Upper lobe of right lung (tissue), 1 donor: Measurements from ENCODE around the gene PFKFB3. TPM values are rescaled to one million over a fixed set of nuclear protein-coding genes. Genes with fewer than 3 reads are reported as not detected.

Experiments used
- ATAC-seq: fragments of 200-7000 bp; cut with Tn5 transposase; one replicate; pipeline ENCODE4 v1.9.1; 2020; ENCODE audit warnings: mild to moderate bottlenecking, moderate library complexity
- DNase-seq: peaks from one replicate; pipeline ENCODE4 v3.0.0-alpha.2; 2020
- H3K27ac ChIP-seq: fragments of 200-600 bp; one replicate; pipeline ENCODE4 v1.8.0; 2022
- H3K27me3 ChIP-seq: fragments of 200-600 bp; one replicate; pipeline ENCODE4 v1.8.0; 2022; ENCODE audit warnings: mild to moderate bottlenecking
- H3K36me3 ChIP-seq: fragments of 200-600 bp; one replicate; pipeline ENCODE4 v1.8.0; 2022
- H3K4me1 ChIP-seq: fragments of 200-600 bp; one replicate; pipeline ENCODE4 v1.8.0; 2022
- H3K4me3 ChIP-seq: fragments of 200-600 bp; one replicate; pipeline ENCODE4 v1.8.0; 2022; ENCODE audit warnings: mild to moderate bottlenecking
- H3K9me3 ChIP-seq: fragments of 200-600 bp; one replicate; pipeline ENCODE4 v1.8.0; 2022
- CTCF ChIP-seq: fragments of 200-600 bp; IDR thresholded peaks from one replicate; pipeline ENCODE4 v1.8.0; 2022; ENCODE audit warnings: antibody characterized with exemption
- intact Hi-C: fragments of 100-400 bp; cut with DNase I; formaldehyde crosslinking; loops from one replicate; pipeline ENCODE4 v1.11.0; 2022
- total RNA-seq: library from RNA; stranded (reverse); fragmentation: NEBNext Ultra II Directional; extraction: Animal tissue kit (Norgen Biotek cat#: 25700); gene quantifications from one replicate; pipeline ENCODE4 v1.2.1, GENCODE V29; 2021
- donor health status: DM: no; HTN: yes; CAD: no; lungs with severe emphysema.

PFKFB3 gene
- total RNA-seq, 1 donor from 2014 or later: 77.2 TPM

DNA sequence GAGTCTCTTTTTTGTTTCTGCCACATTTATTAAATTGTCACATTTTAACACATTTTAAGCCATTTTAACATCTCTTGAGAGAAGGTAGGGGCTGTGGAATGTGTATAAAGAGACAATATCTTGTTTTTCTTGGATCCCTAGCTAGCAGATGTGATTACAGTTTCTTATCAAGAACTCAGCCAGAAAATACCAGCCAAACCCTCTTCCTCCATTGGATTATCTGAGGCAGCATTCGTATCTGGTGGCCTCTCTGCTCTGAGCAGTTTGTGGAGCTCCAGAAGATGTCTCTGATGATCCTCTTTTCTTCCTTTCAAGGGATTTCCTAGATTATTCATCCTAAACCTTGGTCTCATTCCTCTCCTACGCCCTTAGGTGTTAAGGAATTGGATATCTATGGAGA lies 35.3 kb upstream of the PFKFB3 start:
- no peak for DNase-seq
- no peak overlapping the region for H3K27ac ChIP-seq
- peaks cover 35% of the 10 kb centered on the region for H3K4me1 ChIP-seq

GRCh38 chr10:6168084-6168483 lies 34.6 kb upstream of the PFKFB3 start:
- Histone ChIP-seq H3K27ac (no peak overlapping the region), H3K9me3 (no peaks in the 10 kb centered on the region), H3K4me3 (no peak overlapping the region), H3K36me3 (peaks cover 8% of the 10 kb centered on the region), H3K4me1 (peaks cover 29% of the 10 kb centered on the region), H3K27me3 (no peaks in the 10 kb centered on the region)
- no peak for TF ChIP-seq CTCF
- DNase-seq: no peak
- intact Hi-C loops: no loop called here
- no peak for ATAC-seq

More for the DNA sequence above, 35.3 kb upstream of the PFKFB3 start:
- no peak for ATAC-seq
- H3K4me3 ChIP-seq: no peak overlapping the region
- H3K27me3 ChIP-seq: no peaks in the 10 kb centered on the region
- no peaks in the 10 kb centered on the region for H3K9me3 ChIP-seq
- no peak for TF ChIP-seq CTCF
- peaks cover 8% of the 10 kb centered on the region for H3K36me3 ChIP-seq
- intact Hi-C loops: no loop called here

DNA sequence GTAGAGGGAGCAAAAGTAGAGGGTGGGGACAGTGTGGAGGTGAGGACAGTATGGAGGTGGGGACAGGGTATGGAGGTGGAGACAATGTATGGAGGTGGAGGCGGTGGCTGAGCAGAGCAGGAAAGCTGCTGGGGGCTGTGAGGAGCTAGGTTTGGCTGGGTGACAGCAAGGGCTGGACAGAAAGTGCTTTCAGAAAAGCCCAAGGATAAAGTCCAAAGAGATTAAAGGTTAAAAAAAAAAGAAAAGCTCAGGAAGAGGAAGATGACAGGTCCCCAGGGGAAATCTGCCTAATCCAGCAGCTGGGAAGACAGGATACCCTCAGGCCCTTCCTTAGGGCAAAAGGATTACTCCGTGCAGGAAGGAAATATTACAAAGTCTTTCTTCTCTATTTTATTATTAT lies 32.1 kb upstream of the PFKFB3 start:
- H3K36me3 ChIP-seq: peaks cover 8% of the 10 kb centered on the region
- peaks cover 13% of the 10 kb centered on the region for H3K4me1 ChIP-seq
- no peak for TF ChIP-seq CTCF
- no peak overlapping the region for H3K4me3 ChIP-seq
- H3K27ac ChIP-seq: no peak overlapping the region
- intact Hi-C loops: no loop called here
- H3K27me3 ChIP-seq: no peaks in the 10 kb centered on the region
- H3K9me3 ChIP-seq: no peaks in the 10 kb centered on the region
- no peak for ATAC-seq
- no peak for DNase-seq

- peaks cover 21% of the 10 kb centered on the region for H3K4me1 ChIP-seq
Observed at GRCh38 chr10:6171881-6172695, 30.6 kb upstream of the PFKFB3 start.

DNA sequence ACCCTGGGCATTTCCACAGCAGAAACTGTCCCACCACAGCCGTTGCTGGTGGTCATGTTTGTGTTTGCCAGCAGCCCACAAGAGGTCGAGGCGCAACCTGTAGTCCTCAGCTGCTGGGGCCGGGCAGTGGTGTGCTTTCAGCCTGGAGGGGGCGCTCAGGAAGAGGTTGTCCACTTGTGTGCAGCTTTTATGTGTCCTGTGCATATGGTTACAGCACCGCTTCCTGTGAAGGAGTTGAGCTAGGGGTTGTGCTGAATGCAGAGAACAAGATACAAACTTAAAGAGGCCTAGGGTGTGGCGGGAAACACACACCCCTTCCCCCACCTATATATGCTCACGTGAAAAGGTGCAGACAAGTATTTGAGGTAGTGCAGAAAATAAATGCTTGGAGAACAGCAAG lies 29.5 kb upstream of the PFKFB3 start:
- peaks cover 21% of the 10 kb centered on the region for H3K4me1 ChIP-seq
- no peaks in the 10 kb centered on the region for H3K36me3 ChIP-seq
- H3K4me3 ChIP-seq: no peak overlapping the region
- peak; percentile 11 for TF ChIP-seq CTCF
- H3K27ac ChIP-seq: no peak overlapping the region
- H3K9me3 ChIP-seq: no peaks in the 10 kb centered on the region
- ATAC-seq: no peak
- no peaks in the 10 kb centered on the region for H3K27me3 ChIP-seq
- DNase-seq: no peak
- intact Hi-C loops: no loop called here

More at GRCh38 chr10:6171881-6172695, 30.6 kb upstream of the PFKFB3 start:
- no peaks in the 10 kb centered on the region for H3K27me3 ChIP-seq
- H3K9me3 ChIP-seq: no peaks in the 10 kb centered on the region
- H3K27ac ChIP-seq: peak overlapping the region; percentile 17
- ATAC-seq (peak; percentile 60), DNase-seq (no peak)
- TF ChIP-seq CTCF: no peak
- intact Hi-C loops: no loop called here
- H3K4me3 ChIP-seq: no peak overlapping the region
- H3K36me3 ChIP-seq: peaks cover 4% of the 10 kb centered on the region
